Endodermal cell (in vitro differentiated cells): Measurements from ENCODE around the gene CIB1. TPM values are rescaled to one million over a fixed set of nuclear protein-coding genes. Genes with fewer than 3 reads are reported as not detected.

Experiments used
- DNase-seq: peaks from one replicate; pipeline ENCODE4 v3.0.0-alpha.2; 2017
- H3K27ac ChIP-seq: 2 replicates; pipeline ENCODE4 v1.5.1; 2013; ENCODE audit warnings: mild to moderate bottlenecking, low read depth, low read length, moderate library complexity
- H3K27me3 ChIP-seq: 2 replicates; pipeline ENCODE4 v1.6.1; 2013; ENCODE audit warnings: mild to moderate bottlenecking, low read length, moderate library complexity; ENCODE audit not compliant: insufficient read depth, control insufficient read depth, poor library complexity, severe bottlenecking
- H3K36me3 ChIP-seq: 2 replicates; pipeline ENCODE4 v1.7.0; 2013; ENCODE audit warnings: mild to moderate bottlenecking, low read length, moderate library complexity; ENCODE audit not compliant: control insufficient read depth, insufficient read depth
- H3K4me1 ChIP-seq: one replicate; pipeline ENCODE4 v1.7.0; 2013; ENCODE audit warnings: low read length; ENCODE audit not compliant: control insufficient read depth, insufficient read depth
- H3K4me3 ChIP-seq: 2 replicates; pipeline ENCODE4 v1.5.1; 2013; ENCODE audit warnings: mild to moderate bottlenecking, low read length, moderate library complexity
- H3K9ac ChIP-seq: 2 replicates; pipeline ENCODE4 v1.6.1; 2013; ENCODE audit warnings: mild to moderate bottlenecking, low read length, moderate library complexity; ENCODE audit not compliant: poor library complexity, severe bottlenecking; ENCODE audit errors: extremely low read depth
- H3K9me3 ChIP-seq: 2 replicates; pipeline ENCODE4 v1.6.1; 2013; ENCODE audit warnings: mild to moderate bottlenecking, low read length, moderate library complexity; ENCODE audit not compliant: control insufficient read depth
- H3K27ac Mint-ChIP-seq: 2 replicates; pipeline ENCODE4 v1.8.0; 2020; ENCODE audit warnings: mixed read lengths
- H3K27me3 Mint-ChIP-seq: 2 replicates; pipeline ENCODE4 v1.8.0; 2021; ENCODE audit warnings: mild to moderate bottlenecking, mixed read lengths; ENCODE audit not compliant: insufficient read depth
- H3K36me3 Mint-ChIP-seq: 2 replicates; pipeline ENCODE4 v1.8.0; 2020; ENCODE audit warnings: low read depth, mixed read lengths
- H3K4me1 Mint-ChIP-seq: 2 replicates; pipeline ENCODE4 v1.8.0; 2020; ENCODE audit warnings: mixed read lengths
- H3K4me3 Mint-ChIP-seq: 2 replicates; pipeline ENCODE4 v1.8.0; 2020; ENCODE audit warnings: mild to moderate bottlenecking, moderate library complexity, mixed read lengths
- H3K9me3 Mint-ChIP-seq: 2 replicates; pipeline ENCODE4 v1.8.0; 2020; ENCODE audit warnings: mild to moderate bottlenecking, mixed read lengths
- WGBS, 2 experiments: methylation state at CpG; one replicate each; pipeline versions ENCODE4 v1.1.5 to v1.1.7; 2013; ENCODE audit warnings: missing lambda C conversion rate in 2 of 2, mixed read lengths in 1 of 2; ENCODE audit not compliant: insufficient coverage in 1 of 2, insufficient read length in 1 of 2; 5-methylcytosine and 5-hydroxymethylcytosine counted together
- total RNA-seq, 2 donors: library from RNA; stranded (reverse); fragmentation: NEBNext Ultra II Directional in 1 of 2; extraction: Animal tissue kit (Norgen Biotek cat#: 25700) in 1 of 2; gene quantifications; 2 replicates in 1 of 2; 3 replicates in 1 of 2; pipeline ENCODE4 v1.2.1, GENCODE V29; 2021
- TF ChIP-seq, protein P1 (sequence below): fragments of 200-600 bp; sonication (generic); conservative IDR thresholded peaks from 2 replicates; pipeline ENCODE4 v1.5.0; 2021; ENCODE audit warnings: antibody characterized with exemption, mild to moderate bottlenecking

CIB1 gene
- total RNA-seq, 2 donors from 2014 or later = 31.3 to 34.0 TPM

DNA sequence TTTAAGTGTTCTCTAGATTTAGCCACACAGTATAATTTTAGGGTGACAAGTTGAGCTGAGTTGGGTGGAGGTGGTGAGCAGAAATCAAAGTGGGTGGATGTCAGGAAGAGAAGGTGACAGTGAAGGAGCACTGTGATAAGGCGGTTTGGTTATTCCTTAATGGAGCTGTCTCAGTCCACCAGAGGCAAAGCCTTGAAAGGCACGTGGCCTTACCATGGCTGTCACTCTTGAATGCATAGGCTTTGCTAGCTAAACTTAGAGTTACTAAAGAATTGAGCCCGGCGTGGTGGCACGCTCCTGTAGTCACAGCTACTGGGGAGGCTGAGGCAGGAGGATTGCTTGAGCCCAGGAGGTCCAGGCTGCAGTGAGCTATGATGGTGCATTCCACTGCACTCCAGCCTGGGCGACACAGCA lies 15.1 kb upstream of the CIB1 start:
- no peaks in the 10 kb centered on the region for H3K36me3 Mint-ChIP-seq
- no peak for DNase-seq
- H3K27ac Mint-ChIP-seq = no peak overlapping the region
- peaks cover 19% of the 10 kb centered on the region for H3K27me3 Mint-ChIP-seq
- TF ChIP-seq, protein P1, sequence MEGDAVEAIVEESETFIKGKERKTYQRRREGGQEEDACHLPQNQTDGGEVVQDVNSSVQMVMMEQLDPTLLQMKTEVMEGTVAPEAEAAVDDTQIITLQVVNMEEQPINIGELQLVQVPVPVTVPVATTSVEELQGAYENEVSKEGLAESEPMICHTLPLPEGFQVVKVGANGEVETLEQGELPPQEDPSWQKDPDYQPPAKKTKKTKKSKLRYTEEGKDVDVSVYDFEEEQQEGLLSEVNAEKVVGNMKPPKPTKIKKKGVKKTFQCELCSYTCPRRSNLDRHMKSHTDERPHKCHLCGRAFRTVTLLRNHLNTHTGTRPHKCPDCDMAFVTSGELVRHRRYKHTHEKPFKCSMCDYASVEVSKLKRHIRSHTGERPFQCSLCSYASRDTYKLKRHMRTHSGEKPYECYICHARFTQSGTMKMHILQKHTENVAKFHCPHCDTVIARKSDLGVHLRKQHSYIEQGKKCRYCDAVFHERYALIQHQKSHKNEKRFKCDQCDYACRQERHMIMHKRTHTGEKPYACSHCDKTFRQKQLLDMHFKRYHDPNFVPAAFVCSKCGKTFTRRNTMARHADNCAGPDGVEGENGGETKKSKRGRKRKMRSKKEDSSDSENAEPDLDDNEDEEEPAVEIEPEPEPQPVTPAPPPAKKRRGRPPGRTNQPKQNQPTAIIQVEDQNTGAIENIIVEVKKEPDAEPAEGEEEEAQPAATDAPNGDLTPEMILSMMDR = no peak
- Histone ChIP-seq H3K36me3 (no peaks in the 10 kb centered on the region), H3K4me3 (peak overlapping the region; percentile 82), H3K9me3 (no peaks in the 10 kb centered on the region), H3K9ac (no peak overlapping the region), H3K27me3 (peaks cover 9% of the 10 kb centered on the region), H3K27ac (no peak overlapping the region), H3K4me1 (no peaks in the 10 kb centered on the region)
- peak overlapping the region; percentile 63 for H3K4me3 Mint-ChIP-seq
- no peaks in the 10 kb centered on the region for H3K9me3 Mint-ChIP-seq
- WGBS, 2 experiments = 68 to 81% methylated on average over 6 of the region's 6 CpGs
- H3K4me1 Mint-ChIP-seq = no peaks in the 10 kb centered on the region

DNA sequence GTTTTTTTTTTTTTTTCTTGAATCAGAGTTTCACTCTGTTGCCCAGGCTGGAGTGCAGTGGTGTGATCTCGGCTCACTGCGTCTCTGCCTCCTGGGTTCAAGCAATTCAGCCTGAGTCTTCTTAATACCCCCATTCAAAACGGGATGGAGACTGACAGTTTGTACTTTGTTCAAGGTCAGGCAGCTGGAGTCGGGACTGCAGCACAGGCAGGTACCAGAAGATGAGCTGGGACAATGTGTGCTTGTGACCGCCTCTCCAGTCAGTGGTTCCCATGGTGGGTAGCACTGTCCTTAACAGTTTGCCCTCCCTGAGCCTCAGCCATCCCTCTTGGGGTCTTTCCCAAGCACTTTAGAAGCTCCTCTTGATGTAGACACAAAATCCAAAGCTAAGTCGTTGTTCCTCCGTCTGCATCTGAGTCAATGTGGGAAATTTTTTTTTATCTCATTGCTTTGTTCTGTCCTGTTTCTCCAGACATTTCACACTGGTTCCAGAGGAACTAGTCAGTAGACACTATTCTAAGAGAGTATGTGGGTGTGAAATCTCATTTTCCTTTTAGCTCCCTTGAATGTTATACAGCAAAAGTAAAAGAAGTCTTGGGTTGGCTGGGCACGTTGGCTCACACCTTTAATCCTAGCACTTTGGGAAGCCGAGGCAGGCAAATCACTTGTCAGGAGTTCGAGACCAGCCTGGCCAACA lies 10.3 kb upstream of the CIB1 start:
- no peak overlapping the region for H3K27ac Mint-ChIP-seq
- no peaks in the 10 kb centered on the region for H3K4me1 Mint-ChIP-seq
- Histone ChIP-seq H3K9ac (no peak overlapping the region), H3K4me1 (no peaks in the 10 kb centered on the region), H3K27me3 (no peaks in the 10 kb centered on the region), H3K9me3 (no peaks in the 10 kb centered on the region), H3K4me3 (no peak overlapping the region), H3K36me3 (no peaks in the 10 kb centered on the region), H3K27ac (no peak overlapping the region)
- TF ChIP-seq, protein P1 = no peak
- no peaks in the 10 kb centered on the region for H3K27me3 Mint-ChIP-seq
- 91 to 98% methylated on average over 6 to 10 of the region's 10 CpGs for WGBS, 2 experiments
- no peak for DNase-seq
- no peak overlapping the region for H3K4me3 Mint-ChIP-seq
- H3K36me3 Mint-ChIP-seq = peaks cover 3% of the 10 kb centered on the region
- H3K9me3 Mint-ChIP-seq = no peaks in the 10 kb centered on the region

DNA sequence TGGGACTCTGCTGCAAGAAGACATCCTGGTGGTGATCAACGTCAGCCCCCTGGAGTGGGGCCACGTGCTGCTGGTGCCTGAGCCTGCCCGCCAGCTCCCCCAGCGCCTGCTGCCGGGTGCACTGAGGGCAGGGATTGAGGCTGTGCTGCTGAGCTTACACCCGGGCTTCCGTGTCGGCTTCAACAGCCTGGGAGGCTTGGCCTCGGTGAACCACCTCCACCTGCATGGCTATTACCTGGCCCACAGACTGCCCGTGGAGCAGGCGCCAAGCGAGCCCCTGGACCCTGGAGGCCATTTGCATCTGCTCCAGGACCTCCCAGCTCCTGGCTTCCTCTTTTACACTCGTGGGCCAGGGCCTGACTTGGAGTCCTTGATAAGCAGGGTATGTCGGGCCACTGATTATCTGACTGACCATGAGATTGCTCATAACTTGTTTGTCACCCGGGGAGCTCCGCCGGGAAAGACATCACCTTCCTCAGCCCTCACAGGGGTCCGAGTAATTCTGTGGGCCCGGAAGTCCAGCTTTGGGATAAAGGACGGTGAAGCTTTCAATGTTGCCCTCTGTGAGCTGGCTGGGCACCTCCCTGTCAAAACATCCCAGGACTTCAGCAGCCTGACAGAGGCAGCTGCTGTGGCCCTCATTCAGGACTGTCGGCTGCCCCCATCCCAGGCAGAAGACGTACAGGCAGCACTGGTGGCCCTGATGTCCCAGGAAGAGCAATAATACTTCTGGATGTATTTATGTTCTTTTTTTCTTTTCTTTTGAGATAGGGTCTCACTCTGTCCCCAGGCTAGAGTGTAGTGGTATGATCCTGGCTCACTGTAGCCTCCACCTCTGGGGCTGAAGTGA lies 7.8 kb upstream of the CIB1 start:
- Histone ChIP-seq H3K4me1 (no peaks in the 10 kb centered on the region), H3K36me3 (no peaks in the 10 kb centered on the region), H3K9me3 (no peaks in the 10 kb centered on the region), H3K27me3 (no peaks in the 10 kb centered on the region), H3K4me3 (no peak overlapping the region), H3K27ac (no peak overlapping the region), H3K9ac (no peak overlapping the region)
- Mint-ChIP-seq H3K36me3 (peaks cover 12% of the 10 kb centered on the region), H3K9me3 (no peaks in the 10 kb centered on the region), H3K27me3 (no peaks in the 10 kb centered on the region), H3K27ac (no peak overlapping the region), H3K4me1 (no peaks in the 10 kb centered on the region), H3K4me3 (no peak overlapping the region)
- WGBS, 2 experiments = 92 to 94% methylated on average over 13 to 22 of the region's 22 CpGs
- TF ChIP-seq, protein P1 = no peak
- no peak for DNase-seq
